DOHH2 (cell line): Measurements from ENCODE around the gene CARD11.
A peak's percentile ranks its signal among the peaks of the same experiment; 100 is the strongest.

Experiments
- H3F3A ChIP-seq: fragments of 200-600 bp; sonication (generic), shearing (Covaris generic); 2 replicates; pipeline ENCODE4 v1.6.0; 2016; ENCODE audit warnings: antibody characterized with exemption, mild to moderate bottlenecking; ENCODE audit not compliant: control insufficient read depth, insufficient read depth
- H3K27ac ChIP-seq: fragments of 200-600 bp; sonication (generic); 2 replicates; pipeline ENCODE4 v1.5.1; 2014; ENCODE audit warnings: low read depth, mild to moderate bottlenecking, low read length, moderate library complexity
- H3K27me3 ChIP-seq: fragments of 200-600 bp; sonication (generic); 2 replicates; pipeline ENCODE4 v1.6.1; 2014; ENCODE audit warnings: mild to moderate bottlenecking, low read length, mixed read lengths; ENCODE audit not compliant: control insufficient read depth
- H3K36me3 ChIP-seq: fragments of 200-600 bp; sonication (generic); 2 replicates; pipeline ENCODE4 v1.6.1; 2014; ENCODE audit warnings: mild to moderate bottlenecking, low read length, moderate library complexity, mixed read lengths; ENCODE audit not compliant: control insufficient read depth
- H3K4me1 ChIP-seq: fragments of 200-600 bp; sonication (generic); 2 replicates; pipeline ENCODE4 v1.6.1; 2014; ENCODE audit warnings: mild to moderate bottlenecking, low read length, mixed read lengths; ENCODE audit not compliant: control insufficient read depth
- H3K4me2 ChIP-seq: fragments of 200-600 bp; sonication (generic); 2 replicates; pipeline ENCODE4 v1.6.0; 2014; ENCODE audit warnings: mild to moderate bottlenecking, low read length, moderate library complexity
- H3K4me3 ChIP-seq: fragments of 200-600 bp; sonication (generic); 2 replicates; pipeline ENCODE4 v1.5.1; 2014; ENCODE audit warnings: mild to moderate bottlenecking, low read length, mixed read lengths
- H3K79me2 ChIP-seq: fragments of 200-600 bp; sonication (generic); 2 replicates; pipeline ENCODE4 v1.6.1; 2014; ENCODE audit warnings: mild to moderate bottlenecking, low read length, mixed read lengths; ENCODE audit not compliant: control insufficient read depth
- H3K9me2 ChIP-seq: fragments of 200-600 bp; sonication (generic); replicated peaks from 2 replicates; pipeline ENCODE4 v1.6.1; 2014; ENCODE audit warnings: mild to moderate bottlenecking, low read length, mixed read lengths; ENCODE audit not compliant: control insufficient read depth
- H3K9me3 ChIP-seq: fragments of 200-600 bp; sonication (generic); 2 replicates; pipeline ENCODE4 v1.6.1; 2014; ENCODE audit warnings: antibody characterized with exemption, low read length, mixed read lengths; ENCODE audit not compliant: control insufficient read depth, insufficient read depth
- H4K20me1 ChIP-seq: fragments of 200-600 bp; sonication (generic); 2 replicates; pipeline ENCODE4 v1.6.0; 2014; ENCODE audit warnings: low read depth, mild to moderate bottlenecking, antibody characterized with exemption, low read length, moderate library complexity; ENCODE audit not compliant: control insufficient read depth, insufficient read depth
- EZH2phosphoT487 ChIP-seq: fragments of 200-600 bp; sonication (generic); IDR thresholded peaks from 2 replicates; pipeline ENCODE4 v1.6.1; 2017; ENCODE audit warnings: borderline replicate concordance, mild to moderate bottlenecking, antibody characterized with exemption, low read length, moderate library complexity, mixed read lengths
- TF ChIP-seq, protein P1 (sequence below): fragments of 200-600 bp; sonication (generic); IDR thresholded peaks from one replicate; pipeline ENCODE4 v1.5.1; 2014; ENCODE audit warnings: antibody characterized with exemption, mild to moderate bottlenecking, low read depth, low read length; ENCODE audit not compliant: poor library complexity, severe bottlenecking

CARD11 gene

DNA sequence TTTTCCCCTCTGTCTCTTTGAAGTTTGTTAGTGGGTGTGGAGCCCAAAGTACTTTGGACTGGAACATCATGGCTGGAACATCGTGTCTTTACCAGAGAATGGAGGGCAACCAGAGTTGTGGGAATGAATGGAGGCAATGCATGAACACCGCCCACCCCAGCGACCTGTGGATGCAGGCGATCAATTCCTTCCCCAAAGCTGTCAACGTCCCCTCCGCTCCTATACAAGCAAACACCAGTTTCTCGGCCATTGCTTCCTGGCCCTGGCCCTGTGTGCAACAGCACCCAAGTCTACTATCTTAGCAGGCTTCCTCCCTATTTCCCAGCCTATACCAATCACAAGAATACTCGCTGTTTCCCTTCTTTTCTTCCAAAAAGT is 62.6 kb downstream of the CARD11 start:
- Histone ChIP-seq H3K4me2 (peak overlapping the region; percentile 70), H3K27ac (no peak overlapping the region), H3K9me3 (no peaks in the 10 kb centered on the region), H3K4me3 (peak overlapping the region; percentile 60), H3K36me3 (peaks cover 31% of the 10 kb centered on the region), H3K27me3 (no peaks in the 10 kb centered on the region), H3K9me2 (no peaks in the 10 kb centered on the region), H4K20me1 (peaks cover 27% of the 10 kb centered on the region), H3K4me1 (peaks cover 57% of the 10 kb centered on the region), H3F3A (0 out of 2 replicates have a peak, but pooled peaks cover 5% of the 10 kb centered on the region), H3K79me2 (peaks cover 75% of the 10 kb centered on the region)
- TF ChIP-seq EZH2phosphoT487: no peak
- TF ChIP-seq, protein P1, sequence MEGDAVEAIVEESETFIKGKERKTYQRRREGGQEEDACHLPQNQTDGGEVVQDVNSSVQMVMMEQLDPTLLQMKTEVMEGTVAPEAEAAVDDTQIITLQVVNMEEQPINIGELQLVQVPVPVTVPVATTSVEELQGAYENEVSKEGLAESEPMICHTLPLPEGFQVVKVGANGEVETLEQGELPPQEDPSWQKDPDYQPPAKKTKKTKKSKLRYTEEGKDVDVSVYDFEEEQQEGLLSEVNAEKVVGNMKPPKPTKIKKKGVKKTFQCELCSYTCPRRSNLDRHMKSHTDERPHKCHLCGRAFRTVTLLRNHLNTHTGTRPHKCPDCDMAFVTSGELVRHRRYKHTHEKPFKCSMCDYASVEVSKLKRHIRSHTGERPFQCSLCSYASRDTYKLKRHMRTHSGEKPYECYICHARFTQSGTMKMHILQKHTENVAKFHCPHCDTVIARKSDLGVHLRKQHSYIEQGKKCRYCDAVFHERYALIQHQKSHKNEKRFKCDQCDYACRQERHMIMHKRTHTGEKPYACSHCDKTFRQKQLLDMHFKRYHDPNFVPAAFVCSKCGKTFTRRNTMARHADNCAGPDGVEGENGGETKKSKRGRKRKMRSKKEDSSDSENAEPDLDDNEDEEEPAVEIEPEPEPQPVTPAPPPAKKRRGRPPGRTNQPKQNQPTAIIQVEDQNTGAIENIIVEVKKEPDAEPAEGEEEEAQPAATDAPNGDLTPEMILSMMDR: no peak

DNA sequence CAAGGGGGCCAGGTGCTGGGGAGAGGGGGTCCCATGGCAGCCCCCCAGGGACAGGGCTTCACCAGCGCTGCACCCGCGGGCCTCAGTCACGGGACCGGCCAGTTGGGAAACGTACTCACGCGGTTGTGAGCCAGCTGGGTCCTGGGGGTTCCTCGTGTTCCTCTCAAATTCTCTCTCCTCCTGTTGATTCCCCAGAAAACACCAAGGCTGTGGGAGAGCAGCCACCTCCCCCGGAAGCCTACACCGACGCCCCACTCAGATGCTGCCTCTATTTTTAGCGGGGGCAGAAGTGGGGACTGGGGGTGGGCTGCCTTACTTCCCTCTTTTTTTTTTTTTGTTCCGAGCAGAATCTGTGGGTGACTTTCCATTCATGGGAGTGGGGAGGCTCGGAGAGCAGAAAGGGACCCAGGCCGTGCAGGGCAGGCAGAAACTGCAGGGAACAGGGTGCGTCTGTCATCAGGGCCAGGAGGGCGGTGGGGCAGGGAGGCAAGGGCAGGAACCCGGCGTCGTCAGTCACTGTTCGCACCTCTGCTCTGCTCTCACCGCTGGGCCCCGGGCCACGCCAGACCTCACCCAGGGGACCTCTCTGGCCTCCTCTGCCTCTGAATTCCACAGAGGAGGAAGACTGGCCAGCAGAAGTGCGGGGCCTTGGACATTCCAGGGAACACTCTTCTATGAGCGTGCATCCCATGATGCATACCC is 63.1 kb downstream of the CARD11 start:
- Histone ChIP-seq H3K4me3 (peak overlapping the region; percentile 60), H4K20me1 (peaks cover 27% of the 10 kb centered on the region), H3K27ac (peak overlapping the region; percentile 58), H3K9me3 (no peaks in the 10 kb centered on the region), H3K9me2 (no peaks in the 10 kb centered on the region), H3K36me3 (peaks cover 36% of the 10 kb centered on the region), H3F3A (0 out of 2 replicates have a peak, but pooled peaks cover 5% of the 10 kb centered on the region), H3K4me2 (peak overlapping the region; percentile 70), H3K79me2 (peaks cover 72% of the 10 kb centered on the region), H3K27me3 (no peaks in the 10 kb centered on the region), H3K4me1 (peaks cover 57% of the 10 kb centered on the region)
- no peak for TF ChIP-seq EZH2phosphoT487
- TF ChIP-seq, protein P1: no peak

DNA sequence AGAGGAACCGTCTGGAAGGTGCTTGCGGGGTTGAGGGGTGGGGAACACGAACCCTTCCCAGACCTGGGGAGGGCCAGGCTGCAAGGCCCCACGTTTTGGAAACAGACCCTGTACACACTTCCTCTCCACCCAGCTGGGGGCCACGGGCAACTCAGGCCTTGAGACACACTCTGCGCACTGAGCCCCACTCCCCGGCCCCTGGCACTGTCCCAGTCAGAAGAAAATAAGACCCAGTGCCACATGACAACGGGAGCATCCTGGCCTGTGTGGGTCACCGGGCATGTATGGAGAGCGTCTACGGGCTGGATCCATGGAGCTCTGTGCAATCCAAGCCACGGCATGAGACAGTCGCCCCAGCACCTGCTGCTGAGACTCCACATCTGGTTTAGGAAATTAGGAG is 63.7 kb downstream of the CARD11 start:
- peak overlapping the region; percentile 60 for H3K4me3 ChIP-seq

More for the DNA sequence above, 63.7 kb downstream of the CARD11 start:
- Histone ChIP-seq H3K9me2 (no peaks in the 10 kb centered on the region), H3K27ac (peak overlapping the region; percentile 58), H3K9me3 (no peaks in the 10 kb centered on the region), H3K36me3 (peaks cover 37% of the 10 kb centered on the region), H3K27me3 (no peaks in the 10 kb centered on the region), H3F3A (0 out of 2 replicates have a peak, but pooled peaks cover 5% of the 10 kb centered on the region), H4K20me1 (peaks cover 27% of the 10 kb centered on the region), H3K79me2 (peaks cover 67% of the 10 kb centered on the region), H3K4me2 (peak overlapping the region; percentile 70), H3K4me1 (peaks cover 56% of the 10 kb centered on the region)
- TF ChIP-seq, protein P1: no peak
- TF ChIP-seq EZH2phosphoT487: no peak
